T follicular helper cell (primary cell): Measurements from ENCODE around the gene FSHR.

Experiments used
- DNase-seq: peaks from one replicate; pipeline ENCODE4 v3.0.0-alpha.2; 2020; ENCODE audit warnings: low read depth

The FSHR gene

GRCh38 chr2:49033394-49034185 lies 120.7 kb downstream of the FSHR start:
- no peak for DNase-seq

- no peak for DNase-seq
These were observed 121.4 kb downstream of the FSHR start for GRCh38 chr2:49032936-49033335.

- no peak for DNase-seq
These were observed 122.2 kb downstream of the FSHR start for GRCh38 chr2:49032126-49032525.

GRCh38 chr2:49029406-49029805 lies 124.9 kb downstream of the FSHR start:
- no peak for DNase-seq

GRCh38 chr2:49028101-49028500 lies 126.2 kb downstream of the FSHR start:
- no peak for DNase-seq

- DNase-seq, result no peak
These were observed 127.6 kb downstream of the FSHR start for GRCh38 chr2:49026706-49027105.

- DNase-seq, result no peak
These were observed 133.0 kb downstream of the FSHR start for GRCh38 chr2:49021271-49021670.

- no peak for DNase-seq
These were observed 149.1 kb downstream of the FSHR start for GRCh38 chr2:49005261-49005660.

- DNase-seq, result no peak
These were observed 150.2 kb downstream of the FSHR start for GRCh38 chr2:49004036-49004626.

GRCh38 chr2:49003201-49003600 lies 151.1 kb downstream of the FSHR start:
- no peak for DNase-seq

GRCh38 chr2:49002750-49003149 lies 151.6 kb downstream of the FSHR start:
- DNase-seq, result no peak

- no peak for DNase-seq
These were observed 153.6 kb downstream of the FSHR start for GRCh38 chr2:49000695-49001094.

GRCh38 chr2:48998449-48998848 lies 155.9 kb downstream of the FSHR start:
- no peak for DNase-seq

- no peak for DNase-seq
These were observed 160.7 kb downstream of the FSHR start for GRCh38 chr2:48993576-48993975.

GRCh38 chr2:48991415-48992131 lies 162.7 kb downstream of the FSHR start:
- DNase-seq, result no peak

GRCh38 chr2:48984922-48985321 lies 169.4 kb downstream of the FSHR start:
- DNase-seq, result no peak

GRCh38 chr2:48983551-48983950 lies 170.8 kb downstream of the FSHR start:
- no peak for DNase-seq

- no peak for DNase-seq
These were observed 171.4 kb downstream of the FSHR start for GRCh38 chr2:48982887-48983435.

GRCh38 chr2:48980846-48981245 lies 173.5 kb downstream of the FSHR start:
- DNase-seq, result no peak

- DNase-seq, result no peak
These were observed 174.6 kb downstream of the FSHR start for GRCh38 chr2:48979691-48980090.

GRCh38 chr2:48978131-48978530 lies 176.2 kb downstream of the FSHR start:
- DNase-seq, result no peak

GRCh38 chr2:48971801-48972200 lies 182.5 kb downstream of the FSHR start:
- DNase-seq, result no peak

- no peak for DNase-seq
These were observed 186.3 kb downstream of the FSHR start for GRCh38 chr2:48968011-48968410.
